Mucosa of descending colon (tissue), 3 donors: Measurements from ENCODE around the gene TOP2A. TPM values are rescaled to one million over a fixed set of nuclear protein-coding genes. Genes with fewer than 3 reads are reported as not detected.
A peak's percentile ranks its signal among the peaks of the same experiment; 100 is the strongest.

Experiments used
- ATAC-seq: fragments of 200-7000 bp; cut with Tn5 transposase; one replicate; pipeline ENCODE4 v1.9.1; 2020; ENCODE audit warnings: mild to moderate bottlenecking, moderate library complexity
- DNase-seq, 3 donors: peaks; one replicate each; pipeline ENCODE4 v3.0.0-alpha.2; 2020
- H3K36me3 ChIP-seq: fragments of 200-600 bp; one replicate; pipeline ENCODE4 v1.8.0; 2021; ENCODE audit warnings: low read depth, mild to moderate bottlenecking
- H3K4me1 ChIP-seq: fragments of 200-600 bp; one replicate; pipeline ENCODE4 v1.8.0; 2021; ENCODE audit warnings: low read depth, mild to moderate bottlenecking
- H3K4me3 ChIP-seq: fragments of 200-600 bp; one replicate; pipeline ENCODE4 v1.8.0; 2021; ENCODE audit warnings: mild to moderate bottlenecking
- H3K9me3 ChIP-seq: fragments of 200-600 bp; one replicate; pipeline ENCODE4 v1.8.0; 2021; ENCODE audit warnings: mild to moderate bottlenecking
- CTCF ChIP-seq: fragments of 200-600 bp; IDR thresholded peaks from one replicate; pipeline ENCODE4 v1.8.0; 2022; ENCODE audit warnings: antibody characterized with exemption, mild to moderate bottlenecking
- intact Hi-C, 2 donors: fragments of 100-400 bp; cut with DNase I in 1 of 2; cut with micrococcal nuclease in 1 of 2; formaldehyde crosslinking; loops; one replicate each; pipeline versions ENCODE4 v1.11.0 to v1.11.1; 2022; cut with DNase I, micrococcal nuclease
- long read RNA-seq, 2 donors: library from polyadenylated mRNA; unstranded; transcript quantifications; one replicate each; pipeline ENCODE4 v2.0.0, GENCODE V29; 2019 to 2021
- total RNA-seq, 3 donors: library from RNA; stranded (reverse); fragmentation: NEBNext Ultra II Directional in 2 of 3; extraction: Animal tissue kit (Norgen Biotek cat#: 25700) in 2 of 3; gene quantifications; one replicate each; pipeline versions ENCODE4 v1.2.1 to v1.2.4, GENCODE V29; 2021 to 2023
- donor health status: DM: no; HTN: no; CAD: no; lungs with moderate emphysema.
- donor health status: DM: no; HTN: no; CAD: no.
- donor health status: DM: no; HTN: yes; CAD: no.

TOP2A gene, protein sequence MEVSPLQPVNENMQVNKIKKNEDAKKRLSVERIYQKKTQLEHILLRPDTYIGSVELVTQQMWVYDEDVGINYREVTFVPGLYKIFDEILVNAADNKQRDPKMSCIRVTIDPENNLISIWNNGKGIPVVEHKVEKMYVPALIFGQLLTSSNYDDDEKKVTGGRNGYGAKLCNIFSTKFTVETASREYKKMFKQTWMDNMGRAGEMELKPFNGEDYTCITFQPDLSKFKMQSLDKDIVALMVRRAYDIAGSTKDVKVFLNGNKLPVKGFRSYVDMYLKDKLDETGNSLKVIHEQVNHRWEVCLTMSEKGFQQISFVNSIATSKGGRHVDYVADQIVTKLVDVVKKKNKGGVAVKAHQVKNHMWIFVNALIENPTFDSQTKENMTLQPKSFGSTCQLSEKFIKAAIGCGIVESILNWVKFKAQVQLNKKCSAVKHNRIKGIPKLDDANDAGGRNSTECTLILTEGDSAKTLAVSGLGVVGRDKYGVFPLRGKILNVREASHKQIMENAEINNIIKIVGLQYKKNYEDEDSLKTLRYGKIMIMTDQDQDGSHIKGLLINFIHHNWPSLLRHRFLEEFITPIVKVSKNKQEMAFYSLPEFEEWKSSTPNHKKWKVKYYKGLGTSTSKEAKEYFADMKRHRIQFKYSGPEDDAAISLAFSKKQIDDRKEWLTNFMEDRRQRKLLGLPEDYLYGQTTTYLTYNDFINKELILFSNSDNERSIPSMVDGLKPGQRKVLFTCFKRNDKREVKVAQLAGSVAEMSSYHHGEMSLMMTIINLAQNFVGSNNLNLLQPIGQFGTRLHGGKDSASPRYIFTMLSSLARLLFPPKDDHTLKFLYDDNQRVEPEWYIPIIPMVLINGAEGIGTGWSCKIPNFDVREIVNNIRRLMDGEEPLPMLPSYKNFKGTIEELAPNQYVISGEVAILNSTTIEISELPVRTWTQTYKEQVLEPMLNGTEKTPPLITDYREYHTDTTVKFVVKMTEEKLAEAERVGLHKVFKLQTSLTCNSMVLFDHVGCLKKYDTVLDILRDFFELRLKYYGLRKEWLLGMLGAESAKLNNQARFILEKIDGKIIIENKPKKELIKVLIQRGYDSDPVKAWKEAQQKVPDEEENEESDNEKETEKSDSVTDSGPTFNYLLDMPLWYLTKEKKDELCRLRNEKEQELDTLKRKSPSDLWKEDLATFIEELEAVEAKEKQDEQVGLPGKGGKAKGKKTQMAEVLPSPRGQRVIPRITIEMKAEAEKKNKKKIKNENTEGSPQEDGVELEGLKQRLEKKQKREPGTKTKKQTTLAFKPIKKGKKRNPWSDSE (N-terminal part only)
- total RNA-seq, result 10 to 100 TPM in 2 of 3 donors, 1 to 10 TPM in 1; 6.9 to 50.1 (median 11.4) TPM
- long read RNA-seq, donor 1, full-length matches to known transcripts, result 1 of 2 reads
- long read RNA-seq, donor 1, partial matches to known transcripts, result 1 of 2 reads
- long read RNA-seq, donor 1, other reads (novel, unspliced or antisense), result 0 of 2 reads
- long read RNA-seq, donor 2, partial matches to known transcripts, result 10 of 10 reads
- long read RNA-seq, donor 2, other reads (novel, unspliced or antisense), result 0 of 10 reads

DNA sequence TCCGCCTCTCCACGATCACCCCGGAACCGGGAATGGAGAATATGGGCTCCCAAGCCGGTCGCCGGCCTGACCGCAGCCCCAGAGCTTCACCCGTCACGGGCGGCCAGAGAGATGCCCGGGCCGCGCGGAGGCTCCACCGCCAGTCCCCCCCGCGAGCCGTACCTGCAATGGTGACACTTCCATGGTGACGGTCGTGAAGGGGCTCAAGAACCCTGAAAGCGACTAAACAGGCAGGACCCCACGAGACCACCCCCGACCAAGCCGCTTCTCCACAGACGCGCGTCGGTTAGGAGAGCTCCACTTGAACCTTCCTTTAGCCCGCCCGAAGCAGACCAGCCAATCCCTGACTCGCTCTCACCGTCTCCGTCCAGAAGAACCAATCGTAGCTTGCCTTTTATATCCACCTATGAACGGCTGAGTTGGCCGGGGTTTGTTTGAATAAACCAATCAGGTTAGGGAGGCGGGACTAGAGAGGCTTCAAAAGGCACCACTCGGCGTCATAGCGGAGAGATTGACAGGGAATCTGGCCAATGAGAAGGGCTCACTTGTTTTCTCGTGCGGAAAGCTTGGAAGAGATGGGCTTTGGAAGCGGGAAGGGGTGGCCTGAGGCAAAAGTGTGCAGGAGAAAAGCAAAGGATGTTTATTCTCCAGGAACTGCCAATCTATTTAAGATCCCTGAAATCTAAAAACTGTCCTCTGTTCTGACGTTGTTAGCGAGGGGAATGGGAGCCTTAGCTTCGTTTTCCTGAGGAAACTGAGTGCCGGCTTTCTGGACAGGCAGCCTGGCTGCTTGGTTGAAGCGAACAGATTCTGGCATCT, at the start of gene TOP2A:
TSS of gene TOP2A (minus strand) at position 288 of the 819 bp plus-strand sequence. CDS start at position 183, 105 bp downstream.
- DNase-seq (peak; percentile 90 to 99 (median 96)), ATAC-seq (peak; percentile 99)
- intact Hi-C loops, result loop anchor here (10.0 kb wide), 2 partner anchors 63 to 113 kb away; partner anchors contain the start of gene RARA (in 1 of the 2)
- TF ChIP-seq CTCF, result no peak
- Histone ChIP-seq H3K4me1 (peaks cover 4% of the 10 kb centered on the region), H3K9me3 (no peaks in the 10 kb centered on the region), H3K4me3 (peak within 1 kb of the TSS; percentile 25), H3K36me3 (no peaks in the 10 kb centered on the region)

DNA sequence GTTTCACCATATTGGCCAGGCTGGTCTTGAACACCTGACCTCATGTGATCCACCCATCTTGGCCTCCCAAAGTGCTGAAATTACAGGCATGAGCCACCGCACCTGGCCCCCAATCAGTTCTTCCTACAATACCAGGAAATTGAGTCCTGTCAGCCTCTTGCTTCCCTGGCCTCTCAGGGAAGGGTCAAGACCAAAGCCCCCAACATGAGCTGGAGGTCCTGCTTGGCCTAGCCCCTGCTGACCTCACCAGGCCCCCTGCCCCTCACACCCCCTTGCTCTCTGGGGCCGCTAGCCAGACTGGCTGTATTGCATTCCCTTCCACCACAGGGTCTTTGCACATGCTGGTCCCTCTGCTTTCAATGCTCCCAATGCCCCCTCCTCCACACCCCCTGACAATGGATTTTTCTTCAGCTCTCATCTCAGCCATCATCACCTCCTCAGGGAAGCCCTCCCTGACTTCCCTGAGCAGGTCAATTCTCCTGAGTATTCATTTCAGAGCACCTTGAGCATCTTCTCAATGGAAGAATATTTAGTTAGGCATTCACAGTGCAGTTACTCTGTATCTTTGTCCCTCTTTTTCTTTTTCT, 49.7 kb upstream of the TOP2A start:
- intact Hi-C loops, result no loop called here
- Histone ChIP-seq H3K4me3 (no peak overlapping the region), H3K36me3 (no peaks in the 10 kb centered on the region), H3K9me3 (no peaks in the 10 kb centered on the region), H3K4me1 (no peaks in the 10 kb centered on the region)
- DNase-seq (no peak), ATAC-seq (no peak)
- no peak for TF ChIP-seq CTCF

DNA sequence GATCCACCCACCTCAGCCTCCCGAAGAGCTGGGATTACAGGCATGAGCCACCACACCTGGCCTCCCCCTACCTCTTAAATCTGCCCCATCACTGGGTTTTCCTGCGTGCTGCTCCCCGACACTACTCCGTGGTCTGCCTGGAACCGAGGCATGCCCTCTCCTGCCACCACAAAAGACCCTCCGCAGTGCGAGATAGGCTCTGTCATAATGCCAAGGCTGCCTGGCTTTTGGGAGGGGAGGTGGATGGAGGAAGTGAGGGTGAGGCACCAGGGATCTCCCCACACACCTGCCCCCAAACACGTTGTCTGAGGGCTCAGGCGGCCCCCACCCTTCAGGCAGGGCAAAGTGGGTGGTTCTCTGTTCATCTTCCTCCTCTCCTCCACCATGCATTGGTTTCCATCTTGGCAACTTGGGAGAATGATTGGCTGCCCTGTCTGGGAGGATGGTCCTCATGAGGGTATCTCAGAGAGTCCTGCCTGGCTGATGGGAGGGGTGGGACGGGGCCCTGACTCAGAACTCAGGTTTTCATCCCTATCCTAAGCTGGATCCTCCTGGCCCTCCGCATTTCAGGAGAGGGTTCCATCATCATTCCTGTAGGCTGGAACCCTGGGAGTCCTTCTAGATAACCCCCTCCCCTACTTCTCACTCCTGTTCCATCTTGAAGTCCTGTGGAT, 48.7 kb upstream of the TOP2A start:
- Histone ChIP-seq H3K4me3 (no peak overlapping the region), H3K36me3 (no peaks in the 10 kb centered on the region), H3K9me3 (no peaks in the 10 kb centered on the region), H3K4me1 (no peaks in the 10 kb centered on the region)
- no peak for TF ChIP-seq CTCF
- ATAC-seq (no peak), DNase-seq (no peak)
- intact Hi-C loops, result no loop called here

GRCh38 chr17:40464392-40464855, 46.7 kb upstream of the TOP2A start:
- DNase-seq, result no peak
- no peaks in the 10 kb centered on the region for H3K9me3 ChIP-seq
- no peaks in the 10 kb centered on the region for H3K4me1 ChIP-seq
- no peak for TF ChIP-seq CTCF
- intact Hi-C loops, result no loop called here
- ATAC-seq, result no peak
- no peaks in the 10 kb centered on the region for H3K36me3 ChIP-seq
- H3K4me3 ChIP-seq, result no peak overlapping the region
